Loucy (cell line): ENCODE data around the gene PIGK.

Experiments
- EZH2phosphoT487 ChIP-seq: fragments of 200-600 bp; IDR thresholded peaks from 2 replicates; pipeline ENCODE4 v1.6.1; 2018; ENCODE audit warnings: antibody characterized with exemption, mild to moderate bottlenecking, moderate library complexity, borderline replicate concordance
- TF ChIP-seq, protein P1 (sequence below): fragments of 200-600 bp; sonication (generic); conservative IDR thresholded peaks from 2 replicates; pipeline ENCODE4 v1.5.1; 2014; ENCODE audit warnings: mild to moderate bottlenecking, antibody characterized with exemption, low read length

- TF ChIP-seq, protein P1, sequence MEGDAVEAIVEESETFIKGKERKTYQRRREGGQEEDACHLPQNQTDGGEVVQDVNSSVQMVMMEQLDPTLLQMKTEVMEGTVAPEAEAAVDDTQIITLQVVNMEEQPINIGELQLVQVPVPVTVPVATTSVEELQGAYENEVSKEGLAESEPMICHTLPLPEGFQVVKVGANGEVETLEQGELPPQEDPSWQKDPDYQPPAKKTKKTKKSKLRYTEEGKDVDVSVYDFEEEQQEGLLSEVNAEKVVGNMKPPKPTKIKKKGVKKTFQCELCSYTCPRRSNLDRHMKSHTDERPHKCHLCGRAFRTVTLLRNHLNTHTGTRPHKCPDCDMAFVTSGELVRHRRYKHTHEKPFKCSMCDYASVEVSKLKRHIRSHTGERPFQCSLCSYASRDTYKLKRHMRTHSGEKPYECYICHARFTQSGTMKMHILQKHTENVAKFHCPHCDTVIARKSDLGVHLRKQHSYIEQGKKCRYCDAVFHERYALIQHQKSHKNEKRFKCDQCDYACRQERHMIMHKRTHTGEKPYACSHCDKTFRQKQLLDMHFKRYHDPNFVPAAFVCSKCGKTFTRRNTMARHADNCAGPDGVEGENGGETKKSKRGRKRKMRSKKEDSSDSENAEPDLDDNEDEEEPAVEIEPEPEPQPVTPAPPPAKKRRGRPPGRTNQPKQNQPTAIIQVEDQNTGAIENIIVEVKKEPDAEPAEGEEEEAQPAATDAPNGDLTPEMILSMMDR, result no peak
- TF ChIP-seq EZH2phosphoT487, result no peak
These were observed 97.7 kb downstream of the PIGK start for GRCh38 chr1:77121503-77121902.
